CD1c-positive myeloid dendritic cell (primary cell): ENCODE data around the gene OR2A42.
"Not testable (repeated sequence)": the region's sequence is repeated elsewhere in the genome, so short reads cannot be mapped to it uniquely, and the experiment has no call there.

Source experiments
- DNase-seq: peaks from one replicate; pipeline ENCODE4 v3.0.0-alpha.2; 2016; ENCODE audit errors: extremely low spot score

Gene OR2A42, protein sequence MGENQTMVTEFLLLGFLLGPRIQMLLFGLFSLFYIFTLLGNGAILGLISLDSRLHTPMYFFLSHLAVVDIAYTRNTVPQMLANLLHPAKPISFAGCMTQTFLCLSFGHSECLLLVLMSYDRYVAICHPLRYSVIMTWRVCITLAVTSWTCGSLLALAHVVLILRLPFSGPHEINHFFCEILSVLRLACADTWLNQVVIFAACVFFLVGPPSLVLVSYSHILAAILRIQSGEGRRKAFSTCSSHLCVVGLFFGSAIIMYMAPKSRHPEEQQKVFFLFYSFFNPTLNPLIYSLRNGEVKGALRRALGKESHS

DNA sequence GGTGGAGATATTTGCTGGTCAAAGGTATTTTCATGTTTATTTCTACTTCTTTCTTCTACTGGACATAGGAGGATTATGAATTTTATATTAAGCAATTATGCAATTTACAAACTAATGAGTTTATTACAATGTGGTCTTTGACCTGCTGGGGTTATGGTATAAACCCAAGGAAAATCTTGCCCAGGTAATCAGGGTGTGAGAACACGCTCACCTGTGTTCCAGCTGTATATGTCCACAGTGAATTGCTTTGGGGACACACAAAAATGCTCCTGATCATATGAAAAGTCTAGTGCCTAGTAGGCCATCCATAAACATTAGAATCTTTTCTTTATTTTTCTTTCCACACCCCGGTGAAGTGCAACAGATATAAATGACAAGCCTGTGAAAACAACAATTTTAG, at the start of gene OR2A42:
Gene OR2A42, minus strand, starts transcription at position 241 of the 400 bp plus-strand sequence. CDS start 6,762 bp downstream, outside the sequence.
- DNase-seq: not testable (repeated sequence)

DNA sequence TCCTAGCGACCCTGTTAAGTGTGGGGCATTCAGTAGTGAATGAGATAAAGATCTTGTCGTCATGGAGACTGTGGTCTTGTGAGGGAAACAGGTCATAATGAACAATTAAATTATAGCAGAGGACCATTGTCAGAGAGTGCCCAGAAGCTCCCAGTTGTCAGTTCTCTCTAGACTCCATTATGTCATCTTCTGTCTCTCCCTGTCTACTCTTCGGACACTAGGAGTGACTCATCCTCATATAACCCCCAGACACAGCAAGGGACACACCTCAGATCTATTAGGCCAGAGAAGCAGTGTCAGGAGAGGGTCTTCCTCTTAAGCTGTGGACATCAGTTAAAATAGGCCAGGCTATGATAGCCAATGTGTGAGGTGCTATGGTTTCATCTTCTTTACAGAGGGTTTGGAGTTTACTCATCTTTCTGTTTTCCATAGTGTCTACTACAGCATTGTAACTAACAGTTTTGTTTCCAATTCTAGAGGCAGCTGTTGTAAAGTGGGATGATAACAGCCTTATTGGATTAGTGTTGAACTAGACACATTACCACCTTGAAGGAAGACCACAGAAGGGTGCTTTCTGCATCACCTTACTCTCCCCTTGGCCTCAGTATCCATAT, 47.9 kb upstream of the OR2A42 start:
- not testable (repeated sequence) for DNase-seq

DNA sequence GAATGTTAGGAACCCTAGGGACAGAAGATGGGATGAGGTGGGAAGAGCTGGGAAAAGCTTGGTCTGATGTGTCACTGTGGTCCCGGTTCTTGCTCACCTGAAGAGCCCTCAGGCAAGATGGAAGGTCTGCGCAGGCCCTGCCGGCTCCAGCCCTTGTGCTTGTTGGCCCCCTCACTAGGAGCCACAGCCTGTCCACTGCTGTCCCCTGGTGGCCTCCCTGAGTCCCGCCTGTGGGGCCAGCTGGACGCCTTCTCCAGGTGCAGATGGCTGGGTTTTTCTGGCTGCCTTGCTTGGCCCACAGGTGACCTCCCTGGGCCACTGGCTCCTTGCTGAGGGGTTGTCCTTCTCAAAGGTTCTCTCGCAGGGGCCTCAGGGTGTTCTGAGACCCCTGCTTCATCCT, 44.3 kb upstream of the OR2A42 start:
- not testable (repeated sequence) for DNase-seq

DNA sequence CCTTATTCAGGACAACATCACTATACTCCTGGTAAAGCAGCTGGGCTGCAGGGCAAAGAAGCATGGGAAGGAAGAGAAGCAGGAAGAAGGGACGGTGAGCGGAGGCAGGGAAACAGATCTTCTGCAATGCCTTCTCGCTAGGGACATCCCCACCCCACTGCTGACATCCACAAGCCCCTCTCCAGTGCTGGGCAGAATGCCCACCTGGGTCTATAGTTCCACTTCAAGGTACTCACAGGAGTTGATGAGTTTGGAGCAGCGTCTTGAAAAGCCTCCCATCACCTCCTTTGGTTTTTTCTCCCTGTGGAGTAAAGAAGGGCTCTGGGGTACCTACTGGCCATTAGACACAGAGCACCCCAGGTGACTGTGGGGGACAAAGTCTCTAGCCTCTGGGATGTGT, 43.1 kb upstream of the OR2A42 start:
- DNase-seq: not testable (repeated sequence)

DNA sequence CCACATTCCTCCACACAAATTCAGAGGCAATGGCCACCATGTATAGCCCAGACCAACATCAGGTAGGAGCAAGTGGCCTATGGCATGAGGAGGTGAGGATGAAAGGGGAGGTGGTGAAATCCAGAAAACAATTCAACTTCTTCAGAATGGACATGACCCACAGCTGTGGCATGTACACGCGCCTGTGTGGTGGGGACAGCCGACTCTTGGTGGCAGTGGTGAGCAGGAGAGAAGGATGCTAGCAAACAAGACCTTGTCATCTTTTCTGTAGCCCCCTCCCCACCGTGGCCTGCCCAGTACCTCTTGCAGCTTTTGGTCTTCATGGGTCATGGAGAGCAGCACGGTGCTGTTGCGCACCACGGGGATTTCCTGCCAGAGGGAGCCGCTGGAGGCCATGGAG, 42.6 kb upstream of the OR2A42 start:
- DNase-seq: not testable (repeated sequence)

DNA sequence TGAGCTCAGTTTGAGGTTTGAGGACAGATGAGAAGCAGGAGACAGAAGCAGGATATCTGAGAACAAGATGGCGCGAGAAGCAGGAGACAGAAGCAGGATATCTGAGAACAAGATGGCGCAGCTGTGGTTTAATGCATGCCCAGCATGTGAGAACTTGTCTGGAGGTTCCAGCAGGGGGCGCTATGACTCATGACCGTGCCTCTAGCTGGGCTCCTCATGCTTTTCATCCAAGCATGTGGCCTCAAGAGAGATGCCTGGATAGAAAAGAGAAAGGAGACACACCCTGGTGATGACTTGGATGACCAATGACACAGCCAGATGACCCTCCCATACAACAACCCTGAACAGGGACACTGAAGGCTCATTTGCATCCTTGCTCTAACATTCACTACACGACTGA, 40.6 kb upstream of the OR2A42 start:
- DNase-seq: not testable (repeated sequence)

DNA sequence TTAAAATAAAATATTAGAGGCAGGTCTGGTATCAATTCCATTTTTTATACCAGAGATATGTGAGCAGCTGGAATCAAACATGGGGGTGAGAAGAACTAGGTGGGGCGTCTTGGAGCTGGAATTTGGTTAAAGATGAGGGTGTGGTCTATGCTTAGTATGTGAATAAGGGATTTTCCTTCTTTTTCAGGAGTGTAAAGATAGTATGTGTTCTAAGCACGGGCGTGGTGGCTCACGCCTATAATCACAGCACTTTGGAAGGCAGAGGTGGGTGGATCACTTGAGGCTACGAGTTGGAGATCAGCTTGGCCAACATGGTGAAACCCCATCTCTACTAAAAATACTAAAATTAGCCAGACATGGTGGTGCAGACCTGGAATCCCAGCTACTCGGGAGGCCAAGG, 35.9 kb upstream of the OR2A42 start:
- DNase-seq: not testable (repeated sequence)

DNA sequence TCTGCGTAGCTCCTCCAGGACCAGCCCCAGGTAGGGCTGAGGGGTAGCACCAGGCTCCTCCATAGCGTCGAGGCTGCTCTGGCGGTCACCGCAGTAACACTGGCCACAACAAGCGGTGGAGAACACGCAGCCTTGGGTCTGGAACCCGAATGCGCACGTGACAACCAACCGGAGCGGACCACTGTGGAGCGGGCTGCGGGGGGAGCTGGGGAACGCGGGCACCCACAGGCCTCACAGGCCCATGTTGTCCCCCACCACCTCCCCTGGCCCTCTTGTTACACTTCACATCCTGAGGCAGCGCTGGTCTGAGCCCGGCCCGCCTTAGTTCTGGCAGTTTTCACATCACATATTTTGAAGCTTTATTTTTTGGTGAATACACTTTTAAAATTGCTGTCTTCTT, 29.8 kb upstream of the OR2A42 start, which contains the start of gene CTAGE8:
Gene CTAGE8, minus strand, starts transcription at position 101 of the 400 bp plus-strand sequence. Its CDS starts 38 bp downstream, at position 63.
- DNase-seq: not testable (repeated sequence)

DNA sequence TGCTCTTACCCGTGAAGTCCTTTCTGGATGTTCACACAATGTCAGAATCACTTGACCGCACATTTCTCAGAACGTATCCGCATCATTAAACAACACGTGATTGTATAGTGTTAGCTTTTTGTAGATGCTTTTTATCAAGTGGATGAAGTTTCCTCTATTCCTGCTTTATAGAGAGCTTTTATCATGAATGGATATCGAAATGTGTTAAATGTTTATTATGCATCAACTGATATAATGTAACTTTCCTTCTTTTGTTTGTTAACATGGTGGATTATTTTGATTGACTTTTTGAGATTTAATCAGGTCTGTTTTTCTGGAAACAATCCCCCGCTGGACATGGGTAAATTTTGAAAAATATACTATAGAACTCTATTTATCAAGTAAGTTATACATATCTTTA, 25.3 kb upstream of the OR2A42 start, which contains the start of gene OR2A7:
Gene OR2A7, minus strand, starts transcription at position 101 of the 400 bp plus-strand sequence. CDS start 5,164 bp downstream, outside the sequence.
- DNase-seq: not testable (repeated sequence)

DNA sequence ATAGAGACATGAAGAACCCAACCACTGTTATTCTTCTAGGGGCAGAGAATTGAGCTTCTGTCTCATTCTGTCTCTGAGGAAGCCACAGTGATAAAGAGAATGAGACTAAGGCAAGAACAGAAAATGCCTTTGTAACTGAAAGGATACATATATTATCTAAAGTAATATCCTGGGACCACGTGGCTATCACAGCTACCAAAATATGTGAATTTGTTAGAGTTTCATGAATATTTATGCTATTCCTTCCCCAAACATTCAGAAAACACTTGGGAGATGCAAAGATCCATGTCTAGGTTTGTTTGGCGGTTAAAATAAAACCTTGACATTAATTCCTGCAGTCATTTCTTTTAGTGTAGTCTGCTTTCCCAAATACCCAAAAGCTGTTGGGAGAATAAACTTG, 22.7 kb upstream of the OR2A42 start:
- DNase-seq: not testable (repeated sequence)

DNA sequence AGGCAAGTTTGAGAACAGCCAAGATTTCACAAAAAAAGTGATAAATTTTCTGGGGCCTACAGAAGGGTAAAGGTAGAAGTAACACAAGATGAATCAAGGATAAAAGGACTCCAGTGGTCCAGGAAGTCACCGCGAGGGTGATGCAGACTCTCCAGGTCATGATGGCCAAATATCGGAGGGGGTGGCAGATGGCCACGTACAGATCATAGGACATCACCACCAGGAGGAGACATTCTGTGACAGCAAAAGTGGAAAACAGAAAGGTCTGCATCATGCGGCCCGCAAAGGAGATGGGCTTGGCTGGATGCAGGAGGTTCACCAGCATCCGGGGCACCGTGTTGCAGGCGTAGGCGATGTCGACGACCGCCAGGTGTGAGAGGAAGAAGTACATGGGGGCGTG, 19.7 kb upstream of the OR2A42 start:
- DNase-seq: not testable (repeated sequence)

DNA sequence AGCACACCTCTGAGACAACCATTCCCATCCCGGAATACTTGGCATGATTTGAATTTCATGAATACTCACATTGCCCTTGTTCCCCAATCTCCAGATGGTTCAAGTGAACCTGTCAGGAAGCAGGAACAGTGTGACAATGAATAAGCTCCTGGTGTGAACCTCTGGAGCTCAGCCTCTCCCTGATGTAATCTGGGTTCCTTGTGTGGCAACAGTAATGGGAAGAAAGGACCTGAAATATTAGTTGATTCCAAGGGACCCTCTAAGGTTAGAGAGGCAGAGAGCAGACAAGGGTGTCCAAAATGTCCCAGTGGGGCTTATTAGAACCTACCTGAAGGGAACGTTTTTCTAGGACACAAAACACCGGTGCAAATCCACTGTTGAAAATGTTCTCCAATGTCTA, 16.7 kb upstream of the OR2A42 start:
- DNase-seq: peak; percentile 7

DNA sequence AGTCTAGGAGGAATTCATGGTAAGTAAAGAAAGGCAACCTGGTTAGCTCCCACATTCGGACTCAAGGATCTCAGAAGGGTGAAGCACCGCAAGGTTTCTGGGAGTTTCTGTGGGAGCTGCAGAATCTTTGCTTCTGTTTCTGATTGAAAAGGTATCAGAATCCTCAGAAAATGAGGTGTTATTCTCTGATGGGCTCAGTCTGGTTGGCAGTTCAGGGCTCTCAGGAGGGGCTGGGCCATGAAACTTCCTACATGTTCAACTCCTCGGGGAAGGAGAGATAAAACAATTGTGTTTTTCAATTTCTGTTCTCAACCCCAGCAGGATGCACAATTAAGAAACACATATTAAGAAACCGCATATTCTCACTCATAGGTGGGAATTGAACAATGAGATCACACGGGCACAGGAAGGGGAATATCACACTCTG, 16.1 kb upstream of the OR2A42 start:
- DNase-seq: no peak

DNA sequence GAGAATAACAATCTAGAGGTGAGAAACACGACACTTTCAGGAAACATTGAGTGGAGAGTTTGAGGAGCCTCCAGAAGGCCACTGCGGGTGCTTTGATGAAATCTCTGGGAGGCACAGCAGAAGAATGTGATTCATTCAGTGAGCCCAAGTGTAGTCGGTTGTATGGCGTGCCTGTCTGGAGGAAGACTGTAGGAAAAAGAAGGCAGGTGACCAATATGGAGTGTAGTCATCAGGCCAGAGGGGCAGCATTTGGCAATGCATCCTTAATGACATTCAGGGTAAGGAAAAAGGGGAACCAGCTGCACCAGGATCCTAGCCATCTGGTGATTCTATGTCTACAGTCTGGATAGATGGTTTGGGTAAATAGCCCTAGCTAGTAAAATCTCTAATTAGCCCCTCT, 12.9 kb upstream of the OR2A42 start:
- DNase-seq: not testable (repeated sequence)

DNA sequence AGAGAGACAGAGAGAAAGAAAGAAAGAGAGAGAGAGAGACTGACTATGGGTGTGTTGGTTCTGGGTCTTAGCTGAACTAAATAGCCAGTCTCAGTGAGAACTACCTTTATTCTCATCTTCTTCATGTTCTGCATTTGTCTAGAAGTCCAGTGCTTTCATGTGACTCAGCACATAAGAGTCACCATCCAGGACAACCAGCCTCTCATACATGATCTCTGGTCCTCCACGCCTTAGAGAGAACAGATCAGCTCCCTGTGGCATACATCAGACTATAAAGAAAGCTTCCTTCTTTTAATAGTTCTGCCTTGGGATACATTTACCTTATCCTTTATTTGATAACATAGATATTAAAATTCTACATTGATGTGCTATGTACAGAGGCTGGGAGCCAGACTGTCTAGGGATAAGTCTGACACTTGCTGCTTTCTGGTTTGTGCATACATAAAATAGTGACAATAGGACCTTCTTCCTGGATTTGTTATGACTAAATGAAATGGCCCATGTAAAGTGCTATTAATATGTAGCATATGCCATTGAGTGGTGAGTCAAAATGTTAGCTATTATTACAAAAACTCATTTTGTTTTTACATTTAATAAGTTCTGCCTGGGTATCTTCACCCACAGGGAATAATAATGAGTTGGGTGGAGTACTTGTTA, 8.4 kb upstream of the OR2A42 start:
- not testable (repeated sequence) for DNase-seq

DNA sequence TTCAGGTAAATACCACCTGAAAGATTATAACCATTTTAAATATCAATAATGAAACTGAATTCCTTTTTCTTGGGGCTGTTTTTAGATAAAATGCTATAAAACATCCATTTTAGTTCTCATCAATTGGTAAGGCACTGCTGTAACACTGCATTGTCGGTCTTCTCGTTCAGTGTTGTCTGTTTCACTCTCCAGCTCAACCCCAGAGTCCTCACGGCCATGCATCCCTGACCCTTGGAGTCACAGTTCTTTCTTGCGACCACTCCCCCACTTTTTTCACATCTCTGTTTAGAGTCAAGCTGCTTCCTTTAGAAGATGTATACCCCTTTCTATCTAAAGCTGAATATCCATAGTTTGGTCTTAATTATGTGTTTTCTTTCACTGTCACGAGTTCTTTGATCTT, 7.6 kb upstream of the OR2A42 start:
- not testable (repeated sequence) for DNase-seq

DNA sequence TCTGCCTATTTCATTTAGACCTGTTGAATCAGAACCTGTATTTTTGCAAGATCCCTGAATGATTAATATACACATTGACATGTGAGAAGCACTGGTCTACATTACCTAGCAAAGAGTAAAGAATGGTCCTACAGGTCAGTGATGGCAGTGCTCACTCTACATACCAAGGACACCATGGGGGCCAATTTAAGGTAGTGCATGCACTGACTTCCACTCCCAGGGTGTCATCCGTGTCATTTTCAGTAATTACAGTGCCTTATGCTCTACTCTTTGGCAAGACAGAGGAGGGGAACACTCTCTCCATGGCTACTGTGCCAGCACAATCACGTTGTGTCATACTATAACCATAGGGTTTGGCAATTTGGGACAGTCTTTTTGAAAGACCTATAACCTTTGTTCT, 6.0 kb upstream of the OR2A42 start:
- DNase-seq: not testable (repeated sequence)

DNA sequence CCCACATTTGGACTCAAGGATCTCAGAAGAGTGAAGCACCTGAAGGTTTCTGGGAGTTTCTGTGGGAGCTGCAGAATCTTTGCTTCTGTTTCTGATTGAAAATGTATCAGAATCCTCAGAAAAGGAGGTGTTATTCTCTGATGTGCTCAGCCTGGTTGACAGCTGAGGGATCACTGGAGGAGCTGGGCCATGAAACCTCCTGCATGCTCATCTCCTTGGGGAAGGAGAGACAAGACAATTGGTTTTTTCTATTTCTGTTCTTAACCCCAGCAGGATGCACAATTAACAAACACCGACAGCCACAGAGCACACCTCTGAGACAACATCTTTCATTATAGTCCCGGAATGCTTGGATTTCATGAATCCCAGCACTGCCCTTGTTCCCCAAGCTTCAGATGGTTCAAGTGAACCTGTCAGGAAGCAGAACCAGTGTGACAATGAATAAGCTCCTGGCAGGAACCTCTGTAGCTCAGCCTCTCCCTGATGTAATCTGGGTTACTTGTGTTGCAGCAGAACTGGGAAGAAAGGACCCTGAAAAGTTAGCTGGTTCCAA, 799 bp downstream of the OR2A42 start:
- not testable (repeated sequence) for DNase-seq

DNA sequence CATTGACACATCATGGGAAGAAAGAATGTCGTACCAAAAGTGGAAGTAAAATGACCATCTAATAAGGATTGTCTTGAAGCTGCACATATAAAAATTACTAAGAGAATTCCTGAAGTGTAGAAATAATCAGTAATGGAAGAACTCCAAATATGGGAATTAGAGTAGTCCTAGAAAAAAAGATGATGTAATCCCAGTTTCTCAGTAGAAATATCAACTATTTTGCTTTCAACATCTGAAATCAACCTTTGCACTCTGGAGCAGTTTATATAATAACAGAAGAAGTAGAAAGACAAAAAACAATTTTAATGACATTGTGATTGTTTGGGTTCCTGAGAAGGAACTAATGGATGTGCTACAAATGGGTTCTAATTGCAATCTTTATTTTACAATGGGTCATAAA, 6.4 kb downstream of the OR2A42 start:
- not testable (repeated sequence) for DNase-seq

DNA sequence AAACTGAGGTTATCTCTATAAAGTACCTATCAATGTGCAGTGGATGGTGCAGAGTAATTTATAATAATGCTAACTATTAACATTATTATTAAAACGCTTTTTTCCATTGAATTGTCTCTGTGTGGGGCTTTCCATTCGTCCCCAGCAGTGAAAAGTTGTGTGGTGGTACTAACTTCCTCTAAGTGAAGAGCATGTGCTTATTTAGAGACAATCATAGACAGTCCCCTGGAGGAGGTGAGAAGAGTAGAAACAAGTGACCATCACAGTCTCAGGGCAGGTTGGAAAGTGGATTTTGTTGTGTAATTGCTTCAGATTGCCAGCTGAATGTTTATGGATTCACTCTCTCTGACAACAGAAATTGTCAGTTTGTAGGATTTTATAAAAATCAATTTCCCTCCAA, 8.4 kb downstream of the OR2A42 start:
- not testable (repeated sequence) for DNase-seq

DNA sequence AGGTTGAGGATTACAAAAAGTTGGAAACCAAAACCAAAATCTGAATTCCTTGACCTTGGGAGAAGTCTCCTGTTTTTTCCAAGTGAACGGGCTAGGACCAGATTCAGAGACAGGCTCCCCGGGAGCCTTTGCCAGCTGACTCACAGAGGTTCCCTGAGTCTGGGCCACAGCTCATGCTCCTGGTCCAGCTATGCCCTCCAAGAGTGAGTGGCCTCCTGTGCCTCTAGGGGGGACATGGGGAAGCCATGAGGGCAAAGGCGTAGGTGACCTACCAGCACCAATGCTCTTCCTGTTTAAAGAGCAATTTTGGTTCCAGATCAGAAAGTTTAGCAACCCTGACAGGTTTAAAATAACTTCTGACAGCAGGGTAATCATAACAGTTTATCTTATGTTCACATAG, 10.6 kb downstream of the OR2A42 start:
- not testable (repeated sequence) for DNase-seq

DNA sequence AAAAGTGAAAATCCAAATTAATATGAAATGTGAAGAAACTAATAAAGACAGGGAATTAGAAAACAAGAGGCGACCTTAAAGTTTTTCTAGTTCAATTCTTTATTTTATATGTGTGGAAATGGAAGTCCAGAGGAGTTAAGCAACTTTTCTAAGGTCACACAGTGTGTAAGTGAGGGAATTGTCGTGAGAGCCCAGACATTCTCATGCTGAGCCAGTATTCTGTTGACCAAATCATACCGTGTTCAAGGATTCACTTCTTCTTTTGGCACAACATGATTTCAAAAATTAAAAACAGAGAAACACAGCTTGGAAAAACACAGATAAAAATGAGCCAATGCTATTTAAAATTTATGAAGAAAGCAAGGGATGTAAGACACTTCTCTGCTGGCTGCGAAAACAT, 12.5 kb downstream of the OR2A42 start:
- not testable (repeated sequence) for DNase-seq
